A673 (cell line): ENCODE measurements around the gene SPATA6L. TPM values are rescaled to one million over a fixed set of nuclear protein-coding genes. Genes with fewer than 3 reads are reported as not detected.

ENCODE experiments used
- BruUV-seq: library from RNA; stranded (reverse); fragments of 400-500 nt; replicated peaks from 2 replicates; lab custom pipeline; 2021; lab: Mats Ljungman, UMichigan
- CTCF ChIA-PET: fragments of 300-600 bp; sonication (Branson Sonifier 250); formaldehyde crosslinking; loops from one replicate; lab custom pipeline; 2022; ENCODE audit warnings: antibody characterized with exemption; lab: Charles Lee
- POLR2A ChIA-PET: fragments of 300-600 bp; sonication (Branson Sonifier 250); formaldehyde crosslinking; loops from one replicate; lab custom pipeline; 2022; ENCODE audit warnings: antibody characterized with exemption; ENCODE audit not compliant: low non-redundant PET; lab: Charles Lee
- DNase-seq: peaks from one replicate; pipeline ENCODE4 v3.0.0-alpha.2; 2015; ENCODE audit warnings: low spot score
- H3K27ac ChIP-seq: fragments of 200-600 bp; sonication (generic); 2 replicates; pipeline ENCODE4 v1.5.1; 2016; ENCODE audit warnings: mixed run types, low read depth, mild to moderate bottlenecking, mixed read lengths, antibody characterized with exemption, low read length; ENCODE audit not compliant: poor library complexity, severe bottlenecking
- H3K27me3 ChIP-seq: fragments of 200-600 bp; sonication (generic); replicated peaks from 2 replicates; pipeline ENCODE4 v1.6.1; 2017; ENCODE audit warnings: mixed run types, low read depth, mild to moderate bottlenecking, mixed read lengths, antibody characterized with exemption, low read length; ENCODE audit not compliant: insufficient read depth, poor library complexity
- H3K36me3 ChIP-seq: fragments of 200-600 bp; sonication (generic); 2 replicates; pipeline ENCODE4 v1.6.1; 2016; ENCODE audit warnings: mixed run types, mild to moderate bottlenecking, mixed read lengths, antibody characterized with exemption, low read length; ENCODE audit not compliant: insufficient read depth, poor library complexity, severe bottlenecking
- H3K4me1 ChIP-seq: fragments of 200-600 bp; sonication (generic); 2 replicates; pipeline ENCODE4 v1.6.1; 2017; ENCODE audit warnings: mixed run types, mild to moderate bottlenecking, mixed read lengths, antibody characterized with exemption, low read length; ENCODE audit not compliant: insufficient read depth, poor library complexity, severe bottlenecking
- H3K4me3 ChIP-seq: fragments of 200-600 bp; sonication (generic); 2 replicates; pipeline ENCODE4 v1.5.1; 2016; ENCODE audit warnings: low read depth, mixed run types, mild to moderate bottlenecking, mixed read lengths, low read length; ENCODE audit not compliant: poor library complexity, severe bottlenecking
- H3K9me3 ChIP-seq: fragments of 200-600 bp; sonication (generic); 2 replicates; pipeline ENCODE4 v1.6.1; 2016; ENCODE audit warnings: mixed run types, low read depth, mild to moderate bottlenecking, mixed read lengths, antibody characterized with exemption, low read length; ENCODE audit not compliant: poor library complexity, severe bottlenecking
- CTCF ChIP-seq: fragments of 300-800, 200-600 bp; sonication (generic); conservative IDR thresholded peaks from 2 replicates; pipeline ENCODE4 v1.5.1; 2017; ENCODE audit warnings: low read depth, mild to moderate bottlenecking, antibody characterized with exemption, low read length, moderate library complexity, mixed read lengths
- EZH2 ChIP-seq: fragments of 200-600 bp; sonication (generic); IDR thresholded peaks from 2 replicates; pipeline ENCODE4 v1.6.1; 2017; ENCODE audit warnings: borderline replicate concordance, low read depth, mild to moderate bottlenecking, mixed read lengths, antibody characterized with exemption, low read length; ENCODE audit not compliant: poor library complexity, severe bottlenecking
- intact Hi-C: fragments of 100-400 bp; cut with micrococcal nuclease; formaldehyde crosslinking; loops from one replicate; pipeline ENCODE4 v1.10.0; 2022; ENCODE audit not compliant: unreplicated experiment
- total RNA-seq: library from RNA; stranded (reverse); gene quantifications from 2 replicates; pipeline ENCODE4 v1.2.3, GENCODE V29; 2021

SPATA6L gene
- total RNA-seq, 1 experiment from 2014 or later, result 21.2 TPM

- Histone ChIP-seq H3K4me1 (no peaks in the 10 kb centered on the region), H3K9me3 (no peaks in the 10 kb centered on the region), H3K27ac (no peak overlapping the region), H3K4me3 (no peak overlapping the region), H3K27me3 (no peaks in the 10 kb centered on the region), H3K36me3 (no peaks in the 10 kb centered on the region)
- TF ChIP-seq CTCF (no peak), EZH2 (no peak)
- intact Hi-C loops, result no loop called here
- no TSS peak for BruUV-seq
- POLR2A ChIA-PET, result interaction anchor here (0.6 kb wide), 1 partner anchor 28 kb away, joined by 3 read pairs; no protein-coding TSS in a partner anchor
- CTCF ChIA-PET, result no interaction called here
- no peak for DNase-seq
Measured at GRCh38 chr9:4553951-4554381, 112.3 kb downstream of the SPATA6L start.

- Histone ChIP-seq H3K36me3 (no peaks in the 10 kb centered on the region), H3K27me3 (no peaks in the 10 kb centered on the region), H3K4me1 (peaks cover 21% of the 10 kb centered on the region), H3K4me3 (no peak overlapping the region), H3K9me3 (no peaks in the 10 kb centered on the region), H3K27ac (no peak overlapping the region)
- intact Hi-C loops, result no loop called here
- ChIA-PET POLR2A (no interaction called here), CTCF (no interaction called here)
- no peak for DNase-seq
- BruUV-seq, result no TSS peak
- no peak for TF ChIP-seq CTCF
- TF ChIP-seq EZH2, result no peak
Measured at GRCh38 chr9:4550777-4551484, 115.3 kb downstream of the SPATA6L start.

- H3K4me3 ChIP-seq, result no peak overlapping the region
- ChIA-PET CTCF (no interaction called here), POLR2A (no interaction called here)
- H3K27me3 ChIP-seq, result no peaks in the 10 kb centered on the region
- H3K4me1 ChIP-seq, result peaks cover 21% of the 10 kb centered on the region
- no peaks in the 10 kb centered on the region for H3K9me3 ChIP-seq
- H3K36me3 ChIP-seq, result no peaks in the 10 kb centered on the region
- TF ChIP-seq EZH2, result no peak
- TF ChIP-seq CTCF, result no peak
- H3K27ac ChIP-seq, result no peak overlapping the region
- BruUV-seq, result no TSS peak
- DNase-seq, result no peak
- intact Hi-C loops, result no loop called here
Measured at GRCh38 chr9:4549751-4550295, 116.5 kb downstream of the SPATA6L start.
